Prostate gland (tissue), 2 donors: Measurements from ENCODE around the gene P2RY2.

Source experiments
- POLR2AphosphoS5 ChIP-seq: sonication (generic); formaldehyde crosslinking; IDR thresholded peaks from one replicate; pipeline ENCODE4 v1.6.1; 2017; ENCODE audit warnings: antibody characterized with exemption
- TF ChIP-seq, protein P1 (sequence below), 4 experiments: fragments of 200-600 bp in 2 of 4; fragments of 450-650 bp in 2 of 4; sonication (generic) in 2 of 4; IDR thresholded peaks; 1 replicate in 3 of 4; 2 replicates in 1 of 4; pipeline ENCODE4 v1.5.1; 2016 to 2019; ENCODE audit warnings: antibody characterized with exemption in 4 of 4, mild to moderate bottlenecking in 2 of 4, moderate library complexity in 2 of 4

DNA sequence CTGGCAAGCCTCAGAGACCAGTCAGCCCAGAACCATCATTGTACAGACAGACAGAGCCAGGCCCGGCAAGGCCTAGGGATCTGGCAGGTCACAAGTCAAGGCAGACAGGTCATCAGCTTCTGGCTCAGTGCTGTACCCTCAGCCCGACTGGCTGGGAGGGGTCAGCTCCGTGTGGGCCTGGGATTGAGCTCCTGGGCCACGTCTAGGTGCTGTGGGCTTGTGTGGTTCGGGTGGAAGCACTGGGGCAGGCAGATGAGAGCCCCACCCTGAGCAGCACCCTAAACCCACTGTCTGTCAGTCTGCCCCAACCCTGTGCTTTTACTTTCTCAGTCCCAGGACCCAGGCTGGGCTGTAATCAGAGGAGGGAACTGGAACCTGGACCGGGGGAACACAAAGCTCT, 26.9 kb upstream of the P2RY2 start:
- TF ChIP-seq, protein P1, sequence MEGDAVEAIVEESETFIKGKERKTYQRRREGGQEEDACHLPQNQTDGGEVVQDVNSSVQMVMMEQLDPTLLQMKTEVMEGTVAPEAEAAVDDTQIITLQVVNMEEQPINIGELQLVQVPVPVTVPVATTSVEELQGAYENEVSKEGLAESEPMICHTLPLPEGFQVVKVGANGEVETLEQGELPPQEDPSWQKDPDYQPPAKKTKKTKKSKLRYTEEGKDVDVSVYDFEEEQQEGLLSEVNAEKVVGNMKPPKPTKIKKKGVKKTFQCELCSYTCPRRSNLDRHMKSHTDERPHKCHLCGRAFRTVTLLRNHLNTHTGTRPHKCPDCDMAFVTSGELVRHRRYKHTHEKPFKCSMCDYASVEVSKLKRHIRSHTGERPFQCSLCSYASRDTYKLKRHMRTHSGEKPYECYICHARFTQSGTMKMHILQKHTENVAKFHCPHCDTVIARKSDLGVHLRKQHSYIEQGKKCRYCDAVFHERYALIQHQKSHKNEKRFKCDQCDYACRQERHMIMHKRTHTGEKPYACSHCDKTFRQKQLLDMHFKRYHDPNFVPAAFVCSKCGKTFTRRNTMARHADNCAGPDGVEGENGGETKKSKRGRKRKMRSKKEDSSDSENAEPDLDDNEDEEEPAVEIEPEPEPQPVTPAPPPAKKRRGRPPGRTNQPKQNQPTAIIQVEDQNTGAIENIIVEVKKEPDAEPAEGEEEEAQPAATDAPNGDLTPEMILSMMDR (IDR thresholded peaks at IDR 0.05) = no peak
- no peak for TF ChIP-seq POLR2AphosphoS5
